Choroid plexus epithelial cell (primary cell): ENCODE data around the gene DDX43.

Experiments used
- DNase-seq: peaks from one replicate; pipeline ENCODE4 v3.0.0-alpha.2; 2010; ENCODE audit warnings: low read depth
- H3K4me3 ChIP-seq: 2 replicates; pipeline ENCODE4 v1.5.1; 2011; ENCODE audit warnings: low read depth, mild to moderate bottlenecking, control low read depth, low read length, moderate library complexity
- CTCF ChIP-seq: conservative IDR thresholded peaks from 2 replicates; pipeline ENCODE4 v1.5.1; 2011; ENCODE audit warnings: low read depth, mild to moderate bottlenecking, control low read depth, inconsistent platforms, low read length, moderate library complexity

DDX43 gene

GRCh38 chr6:73394577-73395354 is at the start of gene DDX43:
DDX43 (plus strand) TSS chr6:73394828; CDS start chr6:73394906, 78 bp downstream.
- no peak for TF ChIP-seq CTCF
- peak; percentile 82 for DNase-seq
- peak within 1 kb of the TSS; percentile 58 for H3K4me3 ChIP-seq

- DNase-seq: no peak
- no peak for TF ChIP-seq CTCF
- no peak overlapping the region for H3K4me3 ChIP-seq
These were observed 46.0 kb upstream of the DDX43 start for GRCh38 chr6:73348550-73349204.

GRCh38 chr6:73349311-73349710 is 45.3 kb upstream of the DDX43 start:
- TF ChIP-seq CTCF: no peak
- DNase-seq: no peak
- no peak overlapping the region for H3K4me3 ChIP-seq

- TF ChIP-seq CTCF: no peak
- DNase-seq: no peak
- no peak within 1 kb of the TSS for H3K4me3 ChIP-seq
These were observed 40.7 kb upstream of the DDX43 start, which contains the start of gene DPPA5 for GRCh38 chr6:73353636-73354593. DPPA5 (minus strand) TSS chr6:73354276; CDS start chr6:73354225, 51 bp downstream.

- TF ChIP-seq CTCF: no peak
- H3K4me3 ChIP-seq: no peak within 1 kb of the TSS
- no peak for DNase-seq
These were observed 32.3 kb upstream of the DDX43 start, which contains the start of gene KHDC3L for GRCh38 chr6:73362358-73362757. KHDC3L (plus strand) TSS chr6:73362658; CDS start chr6:73362730, 72 bp downstream.

GRCh38 chr6:73362869-73363536 is 31.6 kb upstream of the DDX43 start:
- H3K4me3 ChIP-seq: no peak overlapping the region
- TF ChIP-seq CTCF: no peak
- no peak for DNase-seq
